Type B pancreatic cell (in vitro differentiated cells): ENCODE data around the gene TTBK1. TPM values are rescaled to one million over a fixed set of nuclear protein-coding genes. Genes with fewer than 3 reads are reported as not detected.

ENCODE experiments used
- DNase-seq: peaks from one replicate; pipeline ENCODE4 v3.0.0; 2021; ENCODE audit warnings: mixed read lengths; ENCODE audit not compliant: unreplicated experiment; ENCODE audit errors: extremely low spot score
- H3K27ac Mint-ChIP-seq: 2 replicates; pipeline ENCODE4 v1.8.0; 2021; ENCODE audit warnings: mild to moderate bottlenecking, mixed read lengths
- H3K27me3 Mint-ChIP-seq: 2 replicates; pipeline ENCODE4 v1.8.0; 2021; ENCODE audit warnings: mixed read lengths
- H3K36me3 Mint-ChIP-seq: 2 replicates; pipeline ENCODE4 v1.8.0; 2021; ENCODE audit warnings: mixed read lengths
- H3K4me1 Mint-ChIP-seq: one replicate; pipeline ENCODE4 v1.8.0; 2021; ENCODE audit warnings: mixed read lengths; ENCODE audit not compliant: unreplicated experiment
- H3K4me3 Mint-ChIP-seq: 2 replicates; pipeline ENCODE4 v1.8.0; 2021; ENCODE audit warnings: mild to moderate bottlenecking, mixed read lengths
- H3K9me3 Mint-ChIP-seq: 2 replicates; pipeline ENCODE4 v1.8.0; 2021; ENCODE audit warnings: mixed read lengths
- total RNA-seq: library from RNA; stranded (reverse); gene quantifications from 2 replicates; pipeline ENCODE4 v1.2.1, GENCODE V29; 2021; ENCODE audit warnings: low replicate concordance
- TF ChIP-seq, protein P1 (sequence below): fragments of 200-600 bp; sonication (generic); conservative IDR thresholded peaks from 2 replicates; pipeline ENCODE4 v1.5.0; 2021; ENCODE audit warnings: antibody characterized with exemption, mild to moderate bottlenecking

TTBK1 gene
- total RNA-seq, 1 donor from 2014 or later = 1.7 TPM

DNA sequence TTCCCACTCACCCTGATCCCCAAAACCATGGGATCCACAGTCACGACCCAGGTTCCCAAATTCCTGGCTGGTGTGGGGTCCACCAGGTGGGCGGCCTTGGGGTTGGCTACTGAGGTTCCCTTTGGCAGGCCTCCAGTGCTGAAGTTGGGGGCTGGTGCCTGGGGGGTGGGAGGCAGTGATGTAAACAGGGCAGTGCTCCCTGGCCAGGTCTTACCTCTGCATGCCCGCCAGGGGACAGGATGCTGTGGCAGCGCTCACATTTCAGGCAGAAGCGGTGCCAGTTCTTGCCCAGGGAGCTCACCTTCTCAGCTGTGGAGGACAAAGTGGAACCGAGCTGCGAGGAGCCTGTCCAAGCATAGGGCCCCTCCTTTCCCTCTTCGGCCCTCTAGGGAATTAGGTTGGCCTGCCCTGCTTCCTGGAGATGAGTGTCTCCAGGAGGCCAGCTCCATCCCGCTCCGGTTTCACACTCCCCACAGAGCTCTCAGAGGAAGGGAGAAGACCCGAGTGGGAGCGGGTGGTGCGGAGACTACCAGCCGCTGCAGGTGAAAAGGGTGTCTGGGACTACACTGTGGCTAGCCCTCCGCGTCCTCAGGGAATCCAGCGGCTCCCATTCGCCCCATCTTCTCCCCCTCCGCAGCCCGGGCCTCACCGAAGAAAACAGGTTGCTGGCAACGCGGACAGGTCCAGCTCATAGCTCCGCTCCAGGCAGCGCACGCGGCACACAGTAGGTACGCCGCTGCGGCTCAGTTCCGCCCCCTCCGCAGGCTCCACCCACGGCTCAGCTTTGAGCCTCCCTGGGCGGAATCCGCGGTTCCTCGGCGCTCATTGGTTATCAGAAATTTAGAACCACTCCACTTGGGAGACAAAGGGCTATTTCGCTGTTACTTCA, 65.1 kb downstream of the TTBK1 start, which contains the start of gene CRIP3:
TSS of gene CRIP3 (minus strand) at position 726 of the 889 bp plus-strand sequence. CDS start at position 692, 34 bp downstream.
- TF ChIP-seq, protein P1, sequence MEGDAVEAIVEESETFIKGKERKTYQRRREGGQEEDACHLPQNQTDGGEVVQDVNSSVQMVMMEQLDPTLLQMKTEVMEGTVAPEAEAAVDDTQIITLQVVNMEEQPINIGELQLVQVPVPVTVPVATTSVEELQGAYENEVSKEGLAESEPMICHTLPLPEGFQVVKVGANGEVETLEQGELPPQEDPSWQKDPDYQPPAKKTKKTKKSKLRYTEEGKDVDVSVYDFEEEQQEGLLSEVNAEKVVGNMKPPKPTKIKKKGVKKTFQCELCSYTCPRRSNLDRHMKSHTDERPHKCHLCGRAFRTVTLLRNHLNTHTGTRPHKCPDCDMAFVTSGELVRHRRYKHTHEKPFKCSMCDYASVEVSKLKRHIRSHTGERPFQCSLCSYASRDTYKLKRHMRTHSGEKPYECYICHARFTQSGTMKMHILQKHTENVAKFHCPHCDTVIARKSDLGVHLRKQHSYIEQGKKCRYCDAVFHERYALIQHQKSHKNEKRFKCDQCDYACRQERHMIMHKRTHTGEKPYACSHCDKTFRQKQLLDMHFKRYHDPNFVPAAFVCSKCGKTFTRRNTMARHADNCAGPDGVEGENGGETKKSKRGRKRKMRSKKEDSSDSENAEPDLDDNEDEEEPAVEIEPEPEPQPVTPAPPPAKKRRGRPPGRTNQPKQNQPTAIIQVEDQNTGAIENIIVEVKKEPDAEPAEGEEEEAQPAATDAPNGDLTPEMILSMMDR = peak; percentile 44
- no peak within 1 kb of the TSS for H3K27ac Mint-ChIP-seq
- no peaks in the 10 kb centered on the region for H3K36me3 Mint-ChIP-seq
- peaks cover 7% of the 10 kb centered on the region for H3K4me1 Mint-ChIP-seq
- DNase-seq = peak; percentile 71
- peaks cover 17% of the 10 kb centered on the region for H3K27me3 Mint-ChIP-seq
- peak within 1 kb of the TSS; percentile 85 for H3K4me3 Mint-ChIP-seq
- H3K9me3 Mint-ChIP-seq = no peaks in the 10 kb centered on the region

DNA sequence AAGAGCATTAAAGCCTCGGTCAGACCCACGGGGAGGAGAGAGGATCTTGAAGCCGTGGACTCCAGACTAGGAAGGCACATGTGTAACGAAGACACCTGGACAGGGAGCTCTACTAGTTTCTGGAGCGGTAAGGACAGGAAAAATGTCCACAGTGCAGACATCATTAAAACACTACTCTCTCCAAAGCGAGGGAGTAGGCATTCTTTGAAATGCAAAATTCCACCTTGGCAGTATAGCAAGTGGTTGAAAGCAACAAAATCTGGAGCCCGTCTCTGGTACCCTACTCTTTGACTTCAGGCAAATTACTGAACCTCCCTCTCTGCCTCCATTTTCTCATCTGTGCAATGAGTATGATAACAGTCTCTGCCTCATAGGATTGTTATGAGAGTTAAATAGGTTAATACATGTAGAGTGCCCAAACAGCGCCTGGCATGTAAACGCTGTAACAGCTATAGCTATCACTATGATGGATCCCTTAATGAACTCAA, 65.8 kb downstream of the TTBK1 start:
- DNase-seq = no peak
- H3K27ac Mint-ChIP-seq = no peak overlapping the region

DNA sequence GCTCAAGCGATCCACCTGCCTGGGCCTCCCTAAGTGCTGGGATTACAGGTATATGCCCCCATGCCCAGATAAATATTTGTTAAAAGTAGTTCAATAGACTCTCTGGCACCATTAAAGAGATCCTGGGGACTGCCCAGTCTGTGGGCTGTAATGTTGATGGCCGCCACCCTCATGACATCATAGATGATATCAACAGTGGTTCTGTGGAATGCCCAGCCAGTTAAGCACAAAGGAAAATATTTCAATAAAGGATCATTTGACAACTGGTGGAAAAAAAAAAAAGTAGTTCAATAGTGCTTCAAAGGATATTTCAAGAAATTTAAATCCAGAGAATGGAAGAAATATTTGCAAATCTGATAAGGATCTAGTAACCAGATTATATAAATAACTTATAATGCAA, 66.9 kb downstream of the TTBK1 start:
- Mint-ChIP-seq H3K36me3 (no peaks in the 10 kb centered on the region), H3K4me3 (no peak overlapping the region), H3K4me1 (peaks cover 7% of the 10 kb centered on the region), H3K9me3 (no peaks in the 10 kb centered on the region), H3K27ac (peak overlapping the region; percentile 7), H3K27me3 (peaks cover 23% of the 10 kb centered on the region)
- TF ChIP-seq, protein P1 = no peak
- DNase-seq = no peak

More for the DNA sequence above, 65.8 kb downstream of the TTBK1 start:
- Mint-ChIP-seq H3K36me3 (no peaks in the 10 kb centered on the region), H3K9me3 (no peaks in the 10 kb centered on the region), H3K4me1 (peaks cover 7% of the 10 kb centered on the region), H3K4me3 (peak overlapping the region; percentile 85), H3K27me3 (peaks cover 18% of the 10 kb centered on the region)
- TF ChIP-seq, protein P1 = no peak

DNA sequence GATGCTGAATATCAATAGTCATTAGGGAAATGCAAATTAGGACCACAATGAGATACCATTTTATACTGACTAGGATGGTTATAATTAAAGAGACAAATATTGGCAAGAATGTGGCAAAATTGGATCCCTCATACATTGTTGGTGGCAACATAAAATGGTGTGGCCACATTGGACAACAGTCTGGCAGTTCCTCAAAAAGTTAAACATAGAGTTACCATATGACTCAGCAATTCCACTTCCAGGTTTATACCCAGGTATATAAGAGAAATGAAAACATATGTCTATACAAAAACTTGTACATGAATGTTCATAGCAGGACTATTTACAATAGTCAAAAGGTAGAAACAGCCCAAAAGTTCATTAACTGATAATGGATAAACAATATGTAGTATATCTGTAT, 67.3 kb downstream of the TTBK1 start:
- H3K4me3 Mint-ChIP-seq = no peak overlapping the region
- no peak for DNase-seq
- peaks cover 23% of the 10 kb centered on the region for H3K27me3 Mint-ChIP-seq
- TF ChIP-seq, protein P1 = no peak
- H3K9me3 Mint-ChIP-seq = no peaks in the 10 kb centered on the region
- no peak overlapping the region for H3K27ac Mint-ChIP-seq
- H3K36me3 Mint-ChIP-seq = no peaks in the 10 kb centered on the region
- H3K4me1 Mint-ChIP-seq = peaks cover 7% of the 10 kb centered on the region

DNA sequence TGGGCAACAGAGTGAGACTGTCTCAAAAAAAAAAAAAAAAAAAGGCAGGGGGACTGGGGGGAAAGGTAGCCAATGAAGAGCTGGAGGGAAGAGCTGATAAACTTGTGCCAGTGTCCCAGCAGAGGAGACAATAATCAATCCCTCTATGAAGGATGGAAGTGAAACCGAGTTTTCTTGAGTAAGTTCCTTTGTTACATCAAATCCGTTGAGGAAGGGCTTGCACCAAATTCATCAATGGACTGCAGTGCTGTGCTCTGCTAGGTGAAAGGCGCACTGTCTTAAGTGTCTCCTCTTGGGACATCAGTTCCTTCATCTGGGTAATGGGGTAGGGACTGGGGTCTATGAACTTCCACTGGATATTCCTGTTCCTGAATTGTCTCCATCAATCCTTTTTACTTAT, 68.4 kb downstream of the TTBK1 start:
- Mint-ChIP-seq H3K4me1 (peaks cover 7% of the 10 kb centered on the region), H3K4me3 (no peak overlapping the region)
- TF ChIP-seq, protein P1 = no peak

More for the DNA sequence above, 68.4 kb downstream of the TTBK1 start:
- Mint-ChIP-seq H3K27ac (no peak overlapping the region), H3K36me3 (no peaks in the 10 kb centered on the region), H3K27me3 (peaks cover 23% of the 10 kb centered on the region), H3K9me3 (no peaks in the 10 kb centered on the region)
- no peak for DNase-seq
